Neural cell (in vitro differentiated cells): ENCODE measurements around the gene COL13A1. TPM values are rescaled to one million over a fixed set of nuclear protein-coding genes. Genes with fewer than 3 reads are reported as not detected.

Experiments used
- H2AFZ ChIP-seq: fragments of 200-600, 300-800 bp; sonication (generic), shearing (Covaris generic); 2 replicates; pipeline ENCODE4 v1.6.0; 2014; ENCODE audit warnings: low read depth, mild to moderate bottlenecking, antibody characterized with exemption, low read length, moderate library complexity
- H3F3A ChIP-seq: fragments of 200-600 bp; shearing (Covaris generic); 2 replicates; pipeline ENCODE4 v1.6.1; 2016; ENCODE audit warnings: mild to moderate bottlenecking, moderate library complexity, mixed read lengths, antibody characterized with exemption, low read length; ENCODE audit not compliant: insufficient read depth, poor library complexity, severe bottlenecking
- H3K27ac ChIP-seq: fragments of 200-600, 300-800 bp; sonication (generic), shearing (Covaris generic); 2 replicates; pipeline ENCODE4 v1.5.1; 2014; ENCODE audit warnings: mild to moderate bottlenecking, low read length, moderate library complexity
- H3K27me3 ChIP-seq: fragments of 300-800, 200-600 bp; sonication (generic), shearing (Covaris generic); 2 replicates; pipeline ENCODE4 v1.6.0; 2014; ENCODE audit warnings: mild to moderate bottlenecking, low read depth, low read length, moderate library complexity; ENCODE audit not compliant: insufficient read depth
- H3K36me3 ChIP-seq: fragments of 300-800, 200-600 bp; sonication (generic), shearing (Covaris generic); 2 replicates; pipeline ENCODE4 v1.5.1; 2014; ENCODE audit warnings: mild to moderate bottlenecking, antibody characterized with exemption, low read length, moderate library complexity; ENCODE audit not compliant: insufficient read depth
- H3K4me2 ChIP-seq: fragments of 300-800, 200-600 bp; sonication (generic), shearing (Covaris generic); 2 replicates; pipeline ENCODE4 v1.6.0; 2014; ENCODE audit warnings: mild to moderate bottlenecking, low read length
- H3K4me3 ChIP-seq: fragments of 300-800, 200-600 bp; sonication (generic), shearing (Covaris generic); 2 replicates; pipeline ENCODE4 v1.5.1; 2014; ENCODE audit warnings: mild to moderate bottlenecking, low read length, moderate library complexity
- H3K79me2 ChIP-seq: fragments of 200-600 bp; shearing (Covaris generic); replicated peaks from 2 replicates; pipeline ENCODE4 v1.6.0; 2014; ENCODE audit warnings: mild to moderate bottlenecking, low read length, moderate library complexity; ENCODE audit not compliant: insufficient read depth
- H3K9ac ChIP-seq: fragments of 300-800, 200-600 bp; sonication (generic), shearing (Covaris generic); 2 replicates; pipeline ENCODE4 v1.6.1; 2016; ENCODE audit warnings: mild to moderate bottlenecking, low read length, mixed read lengths
- H3K9me2 ChIP-seq: fragments of 200-600 bp; shearing (Covaris generic); 2 replicates; pipeline ENCODE4 v1.6.1; 2016; ENCODE audit warnings: mild to moderate bottlenecking, low read length, mixed read lengths; ENCODE audit not compliant: insufficient read depth
- H3K9me3 ChIP-seq: fragments of 200-600, 300-800 bp; sonication (generic), shearing (Covaris generic); 2 replicates; pipeline ENCODE4 v1.6.1; 2016; ENCODE audit warnings: mild to moderate bottlenecking, mixed run types, low read length, moderate library complexity, mixed read lengths
- H4K20me1 ChIP-seq: fragments of 200-600 bp; shearing (Covaris generic); 2 replicates; pipeline ENCODE4 v1.6.1; 2016; ENCODE audit warnings: mild to moderate bottlenecking, mixed run types; ENCODE audit not compliant: insufficient read depth
- CTCF ChIP-seq: fragments of 450-650 bp; IDR thresholded peaks from 2 replicates; pipeline ENCODE4 v1.5.1; 2014; ENCODE audit warnings: antibody characterized with exemption, mild to moderate bottlenecking, moderate library complexity; ENCODE audit not compliant: poor library complexity, severe bottlenecking
- EP300 ChIP-seq: fragments of 450-650 bp; conservative IDR thresholded peaks from 2 replicates; pipeline ENCODE4 v1.6.1; 2014; ENCODE audit warnings: antibody characterized with exemption, mild to moderate bottlenecking, moderate library complexity; ENCODE audit not compliant: poor library complexity, severe bottlenecking
- EZH2 ChIP-seq: fragments of 200-600, 300-800 bp; shearing (Covaris generic), sonication (generic); IDR thresholded peaks from 2 replicates; pipeline ENCODE4 v1.6.1; 2014; ENCODE audit warnings: antibody characterized with exemption, low read length, borderline replicate concordance, mild to moderate bottlenecking; ENCODE audit not compliant: insufficient read depth, poor library complexity, severe bottlenecking
- MXI1 ChIP-seq: fragments of 450-650 bp; conservative IDR thresholded peaks from 2 replicates; pipeline ENCODE4 v1.6.1; 2014; ENCODE audit warnings: antibody characterized with exemption, mild to moderate bottlenecking; ENCODE audit not compliant: poor library complexity, severe bottlenecking
- POLR2AphosphoS5 ChIP-seq: IDR thresholded peaks from 2 replicates; pipeline ENCODE4 v1.6.1; 2012
- RAD21 ChIP-seq: fragments of 450-650 bp; conservative IDR thresholded peaks from 2 replicates; pipeline ENCODE4 v1.6.1; 2014; ENCODE audit warnings: antibody characterized with exemption, mild to moderate bottlenecking, moderate library complexity
- REST ChIP-seq: IDR thresholded peaks from 2 replicates; pipeline ENCODE4 v1.6.1; 2012; ENCODE audit warnings: borderline replicate concordance
- SMC3 ChIP-seq: fragments of 450-650 bp; conservative IDR thresholded peaks from 2 replicates; pipeline ENCODE4 v1.6.1; 2014; ENCODE audit warnings: antibody characterized with exemption, mild to moderate bottlenecking, moderate library complexity; ENCODE audit not compliant: poor library complexity
- TAF1 ChIP-seq: IDR thresholded peaks from 2 replicates; pipeline ENCODE4 v1.6.1; 2012; ENCODE audit warnings: low read depth
- polyA plus RNA-seq: library from polyadenylated mRNA; depleted of rRNA; stranded (reverse); fragments of >200 nt; gene quantifications from 2 replicates; pipeline ENCODE4 v1.2.3, GENCODE V29; 2014

Gene COL13A1
- polyA plus RNA-seq, 1 donor from 2014 or later, result 4.7 TPM

- Histone ChIP-seq H3K4me2 (no peak overlapping the region), H3K27ac (no peak overlapping the region), H4K20me1 (no peaks in the 10 kb centered on the region), H3K9me2 (no peaks in the 10 kb centered on the region), H3K9me3 (no peaks in the 10 kb centered on the region), H3K79me2 (no peaks in the 10 kb centered on the region), H2AFZ (no peak overlapping the region), H3K36me3 (no peaks in the 10 kb centered on the region), H3F3A (no peaks in the 10 kb centered on the region), H3K4me3 (no peak overlapping the region), H3K27me3 (no peaks in the 10 kb centered on the region), H3K9ac (no peak overlapping the region)
- TF ChIP-seq MXI1 (no peak), TAF1 (no peak), POLR2AphosphoS5 (no peak), SMC3 (no peak), EP300 (no peak), EZH2 (no peak), REST (no peak), RAD21 (no peak), CTCF (no peak)
Observed at GRCh38 chr10:69918036-69918435, 116.3 kb downstream of the COL13A1 start.

DNA sequence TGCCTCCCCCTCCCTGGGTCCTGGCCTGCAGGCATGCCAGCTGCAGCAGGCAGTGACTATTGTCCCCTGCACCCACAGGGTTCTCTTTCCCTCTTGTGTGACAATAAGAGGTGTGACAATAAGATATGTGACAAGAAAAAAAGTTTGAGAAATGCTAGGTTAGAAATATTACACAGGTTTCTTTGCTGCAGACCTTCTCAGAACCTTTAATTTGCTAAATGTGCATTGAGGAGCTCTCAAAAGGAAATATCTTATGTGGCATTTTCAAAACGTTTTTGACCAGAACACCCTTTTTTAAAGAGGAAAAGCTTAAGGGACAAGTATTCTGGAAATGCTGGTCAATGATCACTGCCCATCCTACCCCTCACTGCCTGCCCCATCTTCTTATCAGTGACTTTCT is 117.5 kb downstream of the COL13A1 start:
- H3K4me2 ChIP-seq, result no peak overlapping the region
- H3F3A ChIP-seq, result no peaks in the 10 kb centered on the region
- H3K79me2 ChIP-seq, result no peaks in the 10 kb centered on the region
- no peak overlapping the region for H2AFZ ChIP-seq
- no peak overlapping the region for H3K4me3 ChIP-seq
- H4K20me1 ChIP-seq, result no peaks in the 10 kb centered on the region
- no peak overlapping the region for H3K9ac ChIP-seq
- TF ChIP-seq CTCF, result no peak
- TF ChIP-seq MXI1, result no peak
- TF ChIP-seq RAD21, result no peak
- no peak for TF ChIP-seq EP300
- no peak for TF ChIP-seq POLR2AphosphoS5
- no peak for TF ChIP-seq SMC3
- TF ChIP-seq TAF1, result no peak
- TF ChIP-seq REST, result no peak
- TF ChIP-seq EZH2, result no peak
- no peaks in the 10 kb centered on the region for H3K36me3 ChIP-seq
- no peaks in the 10 kb centered on the region for H3K27me3 ChIP-seq
- no peak overlapping the region for H3K27ac ChIP-seq
- H3K9me3 ChIP-seq, result no peaks in the 10 kb centered on the region
- H3K9me2 ChIP-seq, result no peaks in the 10 kb centered on the region
